Measurements from ENCODE around the gene HOXA7. TPM values are rescaled to one million over a fixed set of nuclear protein-coding genes. Genes with fewer than 3 reads are reported as not detected.
A peak's percentile ranks its signal among the peaks of the same experiment; 100 is the strongest.

HOXA7 gene
- total RNA-seq, 1 donor from 2014 or later: 1.4 TPM

GRCh38 chr7:27124902-27125689, 31.4 kb downstream of the HOXA7 start:
- DNase-seq (ENCODE audit: low spot score, unreplicated experiment): no peak
- Mint-ChIP-seq H3K9me3 (ENCODE audit: low read depth) (no peaks in the 10 kb centered on the region), H3K4me1 (ENCODE audit: low read depth) (peaks cover 86% of the 10 kb centered on the region), H3K27me3 (no peaks in the 10 kb centered on the region), H3K27ac (peak overlapping the region; percentile 99), H3K4me3 (ENCODE audit: low read depth) (peak overlapping the region; percentile 97), H3K36me3 (ENCODE audit: insufficient read depth) (peaks cover 11% of the 10 kb centered on the region)
- TF ChIP-seq, protein P1, sequence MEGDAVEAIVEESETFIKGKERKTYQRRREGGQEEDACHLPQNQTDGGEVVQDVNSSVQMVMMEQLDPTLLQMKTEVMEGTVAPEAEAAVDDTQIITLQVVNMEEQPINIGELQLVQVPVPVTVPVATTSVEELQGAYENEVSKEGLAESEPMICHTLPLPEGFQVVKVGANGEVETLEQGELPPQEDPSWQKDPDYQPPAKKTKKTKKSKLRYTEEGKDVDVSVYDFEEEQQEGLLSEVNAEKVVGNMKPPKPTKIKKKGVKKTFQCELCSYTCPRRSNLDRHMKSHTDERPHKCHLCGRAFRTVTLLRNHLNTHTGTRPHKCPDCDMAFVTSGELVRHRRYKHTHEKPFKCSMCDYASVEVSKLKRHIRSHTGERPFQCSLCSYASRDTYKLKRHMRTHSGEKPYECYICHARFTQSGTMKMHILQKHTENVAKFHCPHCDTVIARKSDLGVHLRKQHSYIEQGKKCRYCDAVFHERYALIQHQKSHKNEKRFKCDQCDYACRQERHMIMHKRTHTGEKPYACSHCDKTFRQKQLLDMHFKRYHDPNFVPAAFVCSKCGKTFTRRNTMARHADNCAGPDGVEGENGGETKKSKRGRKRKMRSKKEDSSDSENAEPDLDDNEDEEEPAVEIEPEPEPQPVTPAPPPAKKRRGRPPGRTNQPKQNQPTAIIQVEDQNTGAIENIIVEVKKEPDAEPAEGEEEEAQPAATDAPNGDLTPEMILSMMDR (IDR thresholded peaks at IDR 0.05; ENCODE audit: unreplicated experiment): no peak

- Mint-ChIP-seq H3K4me1 (ENCODE audit: low read depth) (peaks cover 92% of the 10 kb centered on the region), H3K36me3 (ENCODE audit: insufficient read depth) (peaks cover 11% of the 10 kb centered on the region), H3K27ac (peak overlapping the region; percentile 99), H3K9me3 (ENCODE audit: low read depth) (no peaks in the 10 kb centered on the region), H3K4me3 (ENCODE audit: low read depth) (peak overlapping the region; percentile 97), H3K27me3 (no peaks in the 10 kb centered on the region)
- TF ChIP-seq, protein P1 (IDR thresholded peaks at IDR 0.05; ENCODE audit: unreplicated experiment): no peak
- DNase-seq (ENCODE audit: low spot score, unreplicated experiment): no peak
These were observed 32.2 kb downstream of the HOXA7 start for GRCh38 chr7:27124096-27124901.

DNA sequence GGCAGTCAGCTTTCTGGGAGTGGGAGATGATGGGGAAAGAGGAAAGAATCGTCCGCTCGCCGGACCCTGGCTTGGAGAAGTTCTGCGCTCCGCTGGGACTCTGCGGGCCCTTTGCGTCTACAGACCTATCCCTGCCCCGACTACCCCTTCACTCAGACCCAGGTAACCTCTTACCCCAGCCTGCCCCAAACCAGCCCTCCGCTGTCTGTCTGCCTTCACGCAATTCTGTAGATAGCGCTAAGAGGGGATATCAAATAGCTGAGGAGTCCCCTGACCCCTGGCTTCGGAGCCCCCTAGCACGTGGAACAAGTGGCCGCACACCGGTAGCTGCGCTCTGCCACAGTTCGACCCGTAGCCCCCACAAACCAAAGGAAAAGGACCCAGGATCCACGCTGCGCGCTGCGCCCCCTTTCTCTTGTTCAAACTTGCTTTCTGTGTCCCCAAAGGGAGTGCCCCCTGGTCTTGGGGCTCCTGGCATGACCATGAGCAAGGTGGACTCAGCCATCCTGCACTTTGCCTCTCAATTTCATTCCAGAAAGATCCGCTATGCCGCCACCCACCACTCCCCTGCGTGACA, 32.9 kb downstream of the HOXA7 start:
- DNase-seq (ENCODE audit: low spot score, unreplicated experiment): no peak
- H3K36me3 Mint-ChIP-seq (ENCODE audit: insufficient read depth): peaks cover 11% of the 10 kb centered on the region
- peaks cover 93% of the 10 kb centered on the region for H3K4me1 Mint-ChIP-seq (ENCODE audit: low read depth)
- H3K27me3 Mint-ChIP-seq: no peaks in the 10 kb centered on the region
- peak overlapping the region; percentile 99 for H3K27ac Mint-ChIP-seq
- peak overlapping the region; percentile 97 for H3K4me3 Mint-ChIP-seq (ENCODE audit: low read depth)
- TF ChIP-seq, protein P1 (IDR thresholded peaks at IDR 0.05; ENCODE audit: unreplicated experiment): no peak
- H3K9me3 Mint-ChIP-seq (ENCODE audit: low read depth): no peaks in the 10 kb centered on the region

GRCh38 chr7:27123007-27123476, 33.4 kb downstream of the HOXA7 start:
- Mint-ChIP-seq H3K4me1 (ENCODE audit: low read depth) (peaks cover 94% of the 10 kb centered on the region), H3K9me3 (ENCODE audit: low read depth) (no peaks in the 10 kb centered on the region), H3K4me3 (ENCODE audit: low read depth) (peak overlapping the region; percentile 97), H3K27me3 (no peaks in the 10 kb centered on the region), H3K27ac (peak overlapping the region; percentile 99), H3K36me3 (ENCODE audit: insufficient read depth) (peaks cover 9% of the 10 kb centered on the region)
- TF ChIP-seq, protein P1 (IDR thresholded peaks at IDR 0.05; ENCODE audit: unreplicated experiment): no peak
- DNase-seq (ENCODE audit: low spot score, unreplicated experiment): no peak

All from progenitor cell of endocrine pancreas (in vitro differentiated cells).